GM03348 (cell line): ENCODE data around the gene PPFIA2.

Experiments
- DNase-seq: peaks from one replicate; pipeline ENCODE4 v3.0.0; 2012; ENCODE audit warnings: low spot score

Gene PPFIA2

GRCh38 chr12:81759190-81760051, at the start of gene PPFIA2:
TSS of gene PPFIA2 (minus strand) at chr12:81759350.
- DNase-seq = peak; percentile 24

DNA sequence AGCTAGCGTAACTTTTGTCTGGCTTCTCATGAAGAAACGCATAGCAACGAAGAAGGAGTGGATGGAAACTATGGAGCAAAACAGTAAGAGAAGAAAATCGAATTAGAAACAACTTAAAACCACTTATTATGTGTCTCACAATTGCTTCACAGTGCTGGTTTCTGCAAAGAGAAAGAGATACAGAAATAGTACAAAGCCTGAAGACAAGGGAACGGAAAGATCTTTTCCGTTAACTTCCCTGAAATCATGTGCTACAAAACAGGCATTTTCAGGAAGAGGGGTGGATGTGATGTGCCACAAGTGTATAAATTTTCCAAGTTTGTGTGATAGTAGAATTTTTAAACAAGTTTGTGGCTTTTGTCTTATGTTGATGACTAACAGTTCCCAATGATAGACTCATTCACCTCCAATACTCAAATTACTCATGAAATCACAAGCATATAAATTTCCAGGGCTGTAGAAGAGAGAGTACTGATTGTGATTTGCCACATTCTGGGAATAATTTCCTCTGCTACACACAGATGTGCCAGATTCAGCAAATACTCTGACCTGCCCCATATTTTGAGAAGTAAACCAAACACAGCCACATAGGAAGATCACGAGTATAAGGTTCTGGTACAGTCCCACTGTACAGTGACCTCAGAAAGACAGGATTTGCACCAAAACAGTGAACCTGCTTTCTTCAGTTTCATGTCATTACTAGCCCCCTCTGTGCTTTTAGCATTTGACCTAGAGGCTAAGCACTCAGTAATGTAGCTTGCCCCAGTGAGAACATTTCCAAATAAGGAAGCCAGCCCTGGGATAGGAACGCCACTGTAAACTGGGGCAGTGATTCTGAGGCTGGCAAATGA, 41.4 kb upstream of the PPFIA2 start:
- DNase-seq = no peak

- no peak for DNase-seq
Observed at GRCh38 chr12:81798294-81798693, 39.1 kb upstream of the PPFIA2 start.

DNA sequence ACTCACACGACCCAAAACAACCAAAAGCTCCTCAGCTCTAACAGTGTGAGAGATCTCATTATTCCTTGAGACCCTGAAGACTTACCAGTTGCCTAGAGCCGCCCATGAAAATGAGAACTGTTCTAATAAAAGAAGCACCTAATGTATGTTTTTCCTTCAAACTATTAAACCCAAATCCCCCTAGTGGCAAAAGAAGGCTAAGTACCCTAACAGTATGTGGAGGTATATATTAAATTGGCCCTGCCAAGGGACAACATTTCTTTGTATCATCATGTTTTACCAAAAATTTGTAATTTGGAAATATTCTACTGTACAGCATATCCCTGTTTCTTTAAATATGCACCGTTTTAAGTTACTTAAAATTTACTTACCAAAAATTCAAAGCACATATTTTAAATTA, 38.0 kb upstream of the PPFIA2 start:
- no peak for DNase-seq

DNA sequence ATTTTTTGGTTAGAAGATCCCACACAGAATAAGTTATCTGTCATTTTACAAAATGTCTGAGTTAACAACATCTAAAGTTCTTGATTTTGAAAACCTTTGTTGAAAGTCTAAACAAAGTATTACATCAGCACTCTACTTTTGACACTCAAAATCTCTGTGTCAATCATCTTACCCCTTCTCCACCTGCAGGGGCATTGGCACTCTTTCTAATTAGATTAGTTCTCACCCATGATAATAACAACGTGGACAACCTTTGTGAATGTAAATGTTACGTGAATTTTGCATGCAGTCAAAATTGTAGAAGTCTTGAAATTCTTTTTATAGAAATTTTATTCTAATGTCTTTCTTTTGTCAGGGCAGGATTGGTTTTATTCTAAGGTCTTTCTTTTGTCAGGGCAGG, 33.5 kb upstream of the PPFIA2 start:
- DNase-seq = no peak

GRCh38 chr12:81779216-81779615, 20.1 kb upstream of the PPFIA2 start:
- no peak for DNase-seq

DNA sequence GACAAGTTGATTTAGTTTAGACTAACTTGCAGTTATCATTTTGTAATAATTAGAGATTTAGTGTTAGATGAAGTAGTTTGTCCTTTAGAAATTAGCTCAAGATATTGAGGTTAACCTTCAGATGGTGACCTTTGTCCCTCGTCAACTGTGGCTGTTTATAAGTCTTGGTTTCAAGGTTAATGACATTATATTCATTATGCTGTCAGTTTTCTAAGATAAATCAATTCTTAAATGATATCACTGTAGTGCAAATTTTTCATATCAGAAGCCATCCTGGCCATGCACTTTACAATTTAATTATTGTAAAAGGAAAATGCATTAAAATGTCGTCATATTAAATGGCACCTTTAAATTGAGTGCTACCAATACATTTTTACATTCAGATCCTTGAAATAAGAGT, 19.6 kb upstream of the PPFIA2 start:
- no peak for DNase-seq

DNA sequence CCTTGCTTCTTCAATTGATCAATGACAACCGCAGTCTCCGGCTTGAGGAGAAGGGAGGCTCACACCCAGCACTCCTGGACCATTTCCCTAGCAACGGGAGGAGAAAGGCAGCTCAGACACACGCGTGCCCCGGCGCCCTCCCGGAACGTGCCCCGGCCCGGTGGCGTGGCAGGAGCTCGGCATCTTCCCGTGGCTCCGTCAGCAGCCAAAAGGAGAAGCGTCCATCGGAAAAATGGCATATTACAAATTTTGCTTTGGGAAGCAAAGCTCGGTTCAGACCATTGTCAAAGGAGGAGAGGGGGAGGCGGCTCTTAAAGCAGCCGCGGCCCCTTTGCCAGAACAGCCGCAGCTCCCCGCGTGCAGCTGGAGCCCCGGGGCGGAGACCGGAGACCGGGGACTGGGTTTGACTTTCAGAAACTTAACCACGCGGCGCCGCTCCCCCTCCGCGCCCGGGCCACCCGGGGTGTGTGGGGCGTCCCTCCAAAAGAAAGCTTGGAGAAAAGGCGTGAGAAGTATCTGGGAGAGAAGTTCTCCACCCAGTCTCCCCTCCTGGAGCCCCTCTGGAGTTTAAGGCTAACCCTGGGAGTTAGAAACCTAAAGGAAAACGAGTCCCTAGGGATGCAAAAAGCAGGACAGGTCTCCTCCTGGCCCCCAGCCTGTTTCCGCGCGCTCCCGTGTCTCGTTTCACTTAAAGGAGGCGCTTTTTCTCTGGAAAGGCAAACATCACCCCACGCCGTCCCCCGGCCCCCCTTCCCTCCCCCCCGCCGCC, 545 bp downstream of the PPFIA2 start:
- DNase-seq = peak; percentile 41

- DNase-seq = no peak
Observed at GRCh38 chr12:81757731-81758365, 1.3 kb downstream of the PPFIA2 start.

GRCh38 chr12:81729781-81730180, 29.4 kb downstream of the PPFIA2 start:
- DNase-seq = no peak

- no peak for DNase-seq
Observed at GRCh38 chr12:81727391-81727790, 31.8 kb downstream of the PPFIA2 start.

DNA sequence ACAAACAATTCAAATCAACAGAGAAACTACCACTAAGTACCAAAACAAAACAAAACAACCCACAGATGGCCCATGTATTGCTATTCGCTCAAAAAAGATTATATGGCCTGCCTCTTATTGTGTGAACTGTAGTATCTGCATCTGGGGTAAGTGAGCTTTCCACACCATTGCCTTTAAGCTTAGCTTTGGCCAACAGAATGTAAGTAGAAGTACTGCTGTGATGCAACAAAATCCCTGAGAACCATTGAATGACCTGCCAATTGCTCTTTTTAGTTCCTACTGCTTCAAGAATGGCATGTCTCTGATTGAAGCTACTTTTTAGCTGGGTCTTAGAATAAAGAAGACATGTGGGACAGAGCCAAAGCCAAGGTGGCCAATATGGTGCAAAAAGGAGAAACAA, 32.5 kb downstream of the PPFIA2 start:
- no peak for DNase-seq

DNA sequence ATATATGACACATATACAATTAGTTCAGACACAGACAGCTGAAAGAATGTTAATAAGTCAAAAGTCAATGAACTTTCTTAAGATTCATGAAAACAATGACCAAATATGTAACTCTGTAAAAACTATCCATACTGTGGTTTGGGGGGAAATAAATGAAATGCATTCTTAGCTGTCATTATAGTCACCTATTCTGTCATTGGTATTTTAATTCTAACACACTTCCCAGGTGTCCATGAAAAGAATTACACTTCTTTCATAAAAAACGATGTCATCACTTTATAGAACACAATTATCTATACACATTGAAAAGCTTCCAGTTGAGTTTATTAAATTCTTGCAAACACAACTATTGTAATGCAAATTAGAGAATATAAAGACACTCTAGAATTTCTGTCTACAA, 35.8 kb downstream of the PPFIA2 start:
- no peak for DNase-seq

DNA sequence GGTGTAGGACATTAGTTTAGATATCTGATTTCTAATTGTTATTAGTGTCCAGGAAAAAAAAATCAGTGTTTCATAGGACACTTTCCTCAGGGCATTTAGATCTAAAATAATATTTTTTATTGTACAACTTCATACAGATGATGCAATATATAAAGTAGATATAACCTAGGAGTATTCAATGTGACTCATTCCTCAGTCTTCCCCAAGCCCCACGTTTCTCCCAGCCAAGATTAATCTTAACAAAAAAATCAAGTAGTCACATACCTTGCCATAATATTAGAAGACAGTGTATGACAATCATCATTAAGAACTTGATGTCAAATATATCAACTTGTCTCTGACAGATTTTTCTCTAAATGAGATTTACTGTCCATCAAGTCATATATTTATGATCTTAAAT, 37.1 kb downstream of the PPFIA2 start:
- DNase-seq = no peak

GRCh38 chr12:81718616-81719015, 40.5 kb downstream of the PPFIA2 start:
- DNase-seq = no peak

- DNase-seq = no peak
Observed at GRCh38 chr12:81712536-81712935, 46.6 kb downstream of the PPFIA2 start.

- DNase-seq = no peak
Observed at GRCh38 chr12:81705586-81705985, 53.6 kb downstream of the PPFIA2 start.

GRCh38 chr12:81699551-81699950, 59.6 kb downstream of the PPFIA2 start:
- no peak for DNase-seq

DNA sequence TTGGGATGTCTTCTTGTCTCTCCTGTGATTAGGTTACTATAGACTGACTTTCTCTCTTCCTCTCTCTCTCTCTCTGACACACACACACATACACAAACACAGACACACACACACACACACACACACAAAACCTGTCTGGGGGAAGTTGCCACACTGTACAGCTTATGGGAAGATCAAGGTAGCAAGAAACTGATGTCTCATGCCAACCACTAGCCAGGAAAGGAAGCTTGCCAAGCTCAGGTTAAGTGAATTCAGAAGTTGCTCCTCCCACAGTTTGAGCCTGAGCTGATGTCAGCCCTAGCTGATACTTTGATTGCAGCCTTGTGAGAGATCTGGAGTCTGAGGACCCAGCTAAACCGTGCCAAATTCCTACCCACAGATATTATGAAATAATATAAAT, 67.1 kb downstream of the PPFIA2 start:
- DNase-seq = no peak

GRCh38 chr12:81683881-81684280, 75.3 kb downstream of the PPFIA2 start:
- no peak for DNase-seq

GRCh38 chr12:81679614-81680013, 79.5 kb downstream of the PPFIA2 start:
- no peak for DNase-seq

DNA sequence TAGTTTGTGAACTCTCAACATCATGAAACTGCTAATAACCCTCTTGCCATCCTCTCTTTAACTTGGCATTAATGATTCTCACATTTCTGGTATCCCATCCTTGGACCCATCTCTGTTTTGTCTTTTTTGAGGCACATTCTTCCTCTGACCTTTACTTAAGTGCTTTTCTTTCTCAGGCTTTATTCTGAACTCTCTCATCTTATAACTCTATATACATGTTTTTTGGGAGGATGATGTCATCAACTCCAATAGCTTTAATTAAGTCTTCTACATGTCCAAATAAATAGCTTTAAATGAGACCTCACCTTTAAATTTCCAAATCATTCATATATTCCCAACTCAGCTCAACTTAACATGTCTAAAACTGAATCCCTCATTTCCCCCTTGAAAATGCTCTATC, 88.4 kb downstream of the PPFIA2 start:
- DNase-seq = no peak
